ENCODE data around the gene COL15A1. TPM values are rescaled to one million over a fixed set of nuclear protein-coding genes. Genes with fewer than 3 reads are reported as not detected.
A peak's percentile ranks its signal among the peaks of the same experiment; 100 is the strongest.

Gene COL15A1
- total RNA-seq, 1 donor from 2014 or later: 8.0 TPM

DNA sequence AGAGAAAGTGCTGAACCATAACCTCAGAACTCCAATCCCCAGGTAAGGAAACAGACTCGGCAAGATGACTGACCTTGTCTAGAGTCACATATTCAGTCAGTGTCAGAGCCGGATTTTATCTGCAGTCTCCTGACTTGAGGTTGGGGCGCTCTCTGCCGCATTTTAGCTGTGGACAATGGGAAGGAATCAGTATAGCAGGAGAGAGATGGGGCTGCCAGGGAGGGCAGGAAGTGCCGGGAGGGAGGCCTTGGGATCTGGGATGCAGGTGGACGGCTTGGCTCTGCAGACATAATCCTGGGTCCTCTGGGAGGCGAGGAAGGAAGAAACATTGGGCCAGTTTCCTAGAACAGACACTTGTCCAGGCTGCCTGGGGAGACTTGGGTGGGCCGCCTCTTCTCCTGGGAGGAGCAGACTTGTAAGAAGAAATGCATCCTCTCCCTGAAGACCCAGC lies 39.7 kb upstream of the COL15A1 start:
- ATAC-seq: no peak
- intact Hi-C loops (cut with DNase I): no loop called here

GRCh38 chr9:98905015-98905414 lies 38.7 kb upstream of the COL15A1 start:
- no peak for DNase-seq
- Histone ChIP-seq H3K27ac (no peak overlapping the region), H3K9me3 (no peaks in the 10 kb centered on the region), H3K36me3 (no peaks in the 10 kb centered on the region), H3K4me3 (no peak overlapping the region), H3K27me3 (ENCODE audit: low read depth) (no peaks in the 10 kb centered on the region), H3K4me1 (peaks cover 23% of the 10 kb centered on the region)
- no peak for TF ChIP-seq CTCF (IDR thresholded peaks at IDR 0.05)
- intact Hi-C loops (cut with DNase I): no loop called here
- ATAC-seq: no peak

More for the DNA sequence above, 39.7 kb upstream of the COL15A1 start:
- no peak for TF ChIP-seq CTCF (IDR thresholded peaks at IDR 0.05)
- no peak overlapping the region for H3K27ac ChIP-seq
- no peaks in the 10 kb centered on the region for H3K27me3 ChIP-seq (ENCODE audit: low read depth)
- H3K9me3 ChIP-seq: no peaks in the 10 kb centered on the region
- H3K4me1 ChIP-seq: peaks cover 17% of the 10 kb centered on the region
- no peak overlapping the region for H3K4me3 ChIP-seq
- DNase-seq: no peak
- H3K36me3 ChIP-seq: no peaks in the 10 kb centered on the region

- no peaks in the 10 kb centered on the region for H3K36me3 ChIP-seq
- no peak for DNase-seq
- peak in 1 of 2 donors; percentile 42 for ATAC-seq
- H3K27me3 ChIP-seq (ENCODE audit: low read depth): no peaks in the 10 kb centered on the region
- H3K4me1 ChIP-seq: peaks cover 23% of the 10 kb centered on the region
- H3K9me3 ChIP-seq: no peaks in the 10 kb centered on the region
- TF ChIP-seq CTCF (IDR thresholded peaks at IDR 0.05): no peak
- H3K4me3 ChIP-seq: no peak overlapping the region
- intact Hi-C loops (cut with DNase I): no loop called here
- H3K27ac ChIP-seq: peak overlapping the region; percentile 53
Measured at GRCh38 chr9:98906273-98907040, 37.2 kb upstream of the COL15A1 start.

- Histone ChIP-seq H3K27me3 (ENCODE audit: low read depth) (no peaks in the 10 kb centered on the region), H3K9me3 (no peaks in the 10 kb centered on the region), H3K36me3 (no peaks in the 10 kb centered on the region), H3K4me1 (peaks cover 23% of the 10 kb centered on the region), H3K4me3 (no peak overlapping the region), H3K27ac (no peak overlapping the region)
- DNase-seq (no peak), ATAC-seq (peak; percentile 28 to 35)
- intact Hi-C loops (cut with DNase I): no loop called here
- no peak for TF ChIP-seq CTCF (IDR thresholded peaks at IDR 0.05)
Measured at GRCh38 chr9:98907055-98907454, 36.7 kb upstream of the COL15A1 start.

GRCh38 chr9:98908897-98909634 lies 34.6 kb upstream of the COL15A1 start:
- H3K4me3 ChIP-seq: no peak overlapping the region
- TF ChIP-seq CTCF (IDR thresholded peaks at IDR 0.05): no peak
- no peaks in the 10 kb centered on the region for H3K36me3 ChIP-seq
- ATAC-seq: no peak
- no peak for DNase-seq
- no peaks in the 10 kb centered on the region for H3K27me3 ChIP-seq (ENCODE audit: low read depth)
- intact Hi-C loops (cut with DNase I): no loop called here
- peak overlapping the region; percentile 72 for H3K27ac ChIP-seq
- no peaks in the 10 kb centered on the region for H3K9me3 ChIP-seq
- H3K4me1 ChIP-seq: peaks cover 23% of the 10 kb centered on the region

All from lower lobe of right lung (tissue), 2 donors.